HG02870 (cell line): Measurements from ENCODE around the gene PPIL4.
A peak's percentile ranks its signal among the peaks of the same experiment; 100 is the strongest.

Source experiments
- ATAC-seq: cut with Tn5 transposase; IDR thresholded peaks from one replicate; pipeline ENCODE4 v1.9.1; 2021; ENCODE audit warnings: mild to moderate bottlenecking, moderate library complexity; ENCODE audit not compliant: unreplicated experiment

The PPIL4 gene

GRCh38 chr6:149484733-149485700, 60.8 kb downstream of the PPIL4 start, which contains the start of gene ZC3H12D:
Gene ZC3H12D, minus strand, starts transcription at chr6:149485014. Its CDS starts 10,471 bp downstream, at chr6:149474543.
- ATAC-seq = peak; percentile 36

GRCh38 chr6:149483849-149484655, 61.8 kb downstream of the PPIL4 start:
- ATAC-seq = no peak

- no peak for ATAC-seq
Observed at GRCh38 chr6:149483334-149483725, 62.5 kb downstream of the PPIL4 start.

DNA sequence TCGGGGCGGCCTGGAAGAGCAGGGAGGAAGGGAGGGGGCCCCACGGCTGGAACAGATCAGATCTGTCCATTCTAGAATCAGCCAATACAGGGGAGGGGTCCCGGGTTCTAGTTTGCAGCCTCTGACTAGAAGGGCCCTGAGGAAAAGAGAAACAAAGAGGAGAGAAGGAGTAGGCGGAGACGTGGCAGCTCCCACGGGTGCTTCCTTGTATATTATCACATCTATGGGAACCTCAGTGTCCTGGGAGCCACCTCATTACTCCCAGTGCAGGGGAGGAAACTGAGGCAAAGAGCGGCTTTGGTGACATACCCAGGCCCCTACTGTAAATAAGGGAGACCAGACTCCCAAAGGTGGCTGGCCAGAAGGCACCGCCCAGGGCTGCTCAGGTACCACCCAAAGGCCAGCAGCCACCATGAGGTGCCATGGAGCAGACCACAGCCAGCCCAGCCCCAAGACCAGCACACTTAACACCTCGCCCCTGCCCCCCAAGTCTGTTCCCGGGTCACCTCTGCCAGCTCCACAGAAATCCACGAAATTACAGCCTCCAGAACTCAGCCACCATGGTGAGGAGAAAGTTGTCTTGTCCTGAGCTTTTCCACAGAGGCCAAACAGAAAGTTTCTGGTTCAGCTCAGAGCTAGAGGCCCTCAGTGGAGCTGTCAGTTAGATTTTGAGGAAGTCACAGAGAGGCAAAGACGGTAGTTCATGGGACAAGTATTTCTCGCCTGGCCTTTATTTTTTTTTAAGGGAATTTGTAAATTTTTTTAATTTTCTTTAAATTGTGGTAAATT, 63.1 kb downstream of the PPIL4 start:
- ATAC-seq = no peak

DNA sequence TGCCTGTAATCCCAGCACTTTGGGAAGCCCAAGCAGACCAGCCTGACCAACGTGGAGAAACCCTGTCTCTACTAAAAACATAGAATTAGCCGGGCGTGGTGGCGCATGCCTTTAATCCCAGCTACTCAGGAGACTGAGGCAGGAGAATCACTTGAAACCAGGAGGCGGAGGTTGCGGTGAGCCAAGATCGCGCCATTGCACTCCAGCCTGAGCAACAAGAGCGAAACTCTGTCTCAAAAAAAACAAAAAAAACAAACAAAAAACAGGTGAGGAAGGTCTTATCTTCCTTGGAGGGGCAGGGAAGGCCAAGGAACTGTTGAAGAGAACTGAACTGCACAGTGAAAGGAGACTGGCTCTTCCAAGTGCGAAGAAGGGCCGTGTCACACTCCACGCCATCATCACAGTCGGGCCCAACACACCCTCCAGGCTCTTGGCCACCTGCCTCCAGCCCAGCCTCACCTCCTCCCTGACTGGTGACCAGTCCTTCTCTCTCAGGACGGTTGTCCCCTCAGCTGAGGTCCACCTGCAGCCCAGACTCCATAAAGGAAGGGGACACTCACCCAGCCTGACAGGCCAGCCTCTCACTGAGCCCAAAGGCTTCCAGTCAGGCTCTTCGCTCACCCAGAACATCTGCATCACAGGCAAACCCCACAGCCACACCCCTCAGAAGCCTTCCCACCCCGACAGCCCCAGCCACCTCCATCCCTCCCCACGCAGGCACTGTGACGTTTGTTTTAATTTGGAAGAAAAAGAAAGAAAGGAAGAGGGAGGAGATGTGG, 65.2 kb downstream of the PPIL4 start:
- no peak for ATAC-seq

DNA sequence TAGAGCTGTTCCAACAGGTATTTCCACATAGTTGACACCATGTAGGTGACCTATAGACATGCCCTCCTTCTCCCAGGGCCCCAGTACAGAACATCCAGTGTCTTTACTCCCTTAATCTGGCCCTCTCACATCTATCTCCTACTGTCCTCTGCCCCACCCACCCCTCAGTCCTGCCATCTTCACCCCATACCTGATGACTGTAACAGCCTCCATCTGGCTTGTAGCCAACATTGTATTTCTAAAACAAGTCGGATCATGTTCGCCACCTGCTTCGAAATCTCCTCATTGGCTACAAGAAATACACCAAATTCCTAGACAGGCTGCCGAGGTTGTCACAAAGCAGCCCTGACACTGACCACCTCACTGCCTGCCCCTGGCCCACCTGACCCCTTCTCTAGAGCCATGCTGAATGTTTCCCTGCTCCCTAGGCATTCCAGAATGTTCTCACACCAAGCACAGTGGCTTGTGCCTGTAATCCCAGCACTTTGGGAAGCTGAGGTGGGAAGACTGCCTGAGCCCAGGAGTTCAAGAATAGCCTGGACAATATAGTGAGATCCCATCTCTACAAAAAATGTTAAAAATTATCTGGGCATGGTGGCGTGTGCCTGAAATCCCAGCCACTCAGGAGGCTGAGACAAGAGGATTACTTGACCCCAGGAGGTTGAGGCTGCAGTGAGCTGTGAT, 67.1 kb downstream of the PPIL4 start:
- no peak for ATAC-seq

DNA sequence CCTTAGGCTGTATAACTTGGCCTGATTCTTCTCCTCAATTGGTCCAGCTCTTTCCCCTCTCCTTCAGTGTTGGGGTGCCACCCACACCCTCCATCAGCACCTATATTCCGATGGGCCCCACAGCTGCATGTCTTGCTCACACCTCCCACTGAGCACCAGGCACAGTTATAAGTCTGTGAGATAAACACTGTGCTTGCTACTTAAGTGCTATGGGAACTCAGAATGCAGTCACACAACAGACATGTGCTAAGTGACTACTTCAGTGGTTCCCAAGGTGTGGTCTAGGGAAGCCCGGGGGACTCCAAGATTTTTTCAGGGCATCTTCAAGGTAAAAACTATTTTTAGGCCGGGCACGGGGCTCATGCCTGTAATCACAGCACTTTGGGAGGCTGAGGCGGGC, 68.3 kb downstream of the PPIL4 start:
- no peak for ATAC-seq

DNA sequence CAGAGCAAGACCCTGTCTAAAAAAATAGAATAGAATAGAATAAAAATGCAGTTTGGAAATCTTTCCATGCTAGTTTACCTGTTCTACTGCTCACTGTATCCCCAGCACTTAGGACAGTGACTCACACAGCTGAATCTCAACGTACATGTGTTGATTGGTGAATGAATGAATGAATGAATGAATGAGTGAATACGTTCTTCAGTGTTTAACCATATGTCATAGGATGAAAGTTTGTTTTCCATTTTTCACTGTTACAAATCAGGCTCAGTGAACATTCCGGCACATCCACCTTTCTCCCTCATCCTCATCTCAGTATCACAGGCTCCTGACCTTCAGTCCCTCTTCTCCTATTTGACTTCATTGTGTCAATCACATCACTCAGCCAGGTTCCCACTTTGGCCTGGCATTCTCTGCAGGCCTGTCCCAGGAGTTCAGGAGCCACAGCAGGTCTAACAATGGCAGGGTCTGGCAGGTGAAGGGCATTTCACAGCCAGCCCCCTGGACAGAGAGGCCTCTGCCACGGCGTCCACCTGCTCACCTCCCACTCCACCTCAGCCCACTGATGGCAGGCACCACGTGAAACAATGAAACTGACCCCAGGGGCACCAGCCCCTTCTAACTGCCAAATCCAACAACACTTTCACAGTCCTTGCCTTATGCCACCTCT, 68.9 kb downstream of the PPIL4 start:
- no peak for ATAC-seq

DNA sequence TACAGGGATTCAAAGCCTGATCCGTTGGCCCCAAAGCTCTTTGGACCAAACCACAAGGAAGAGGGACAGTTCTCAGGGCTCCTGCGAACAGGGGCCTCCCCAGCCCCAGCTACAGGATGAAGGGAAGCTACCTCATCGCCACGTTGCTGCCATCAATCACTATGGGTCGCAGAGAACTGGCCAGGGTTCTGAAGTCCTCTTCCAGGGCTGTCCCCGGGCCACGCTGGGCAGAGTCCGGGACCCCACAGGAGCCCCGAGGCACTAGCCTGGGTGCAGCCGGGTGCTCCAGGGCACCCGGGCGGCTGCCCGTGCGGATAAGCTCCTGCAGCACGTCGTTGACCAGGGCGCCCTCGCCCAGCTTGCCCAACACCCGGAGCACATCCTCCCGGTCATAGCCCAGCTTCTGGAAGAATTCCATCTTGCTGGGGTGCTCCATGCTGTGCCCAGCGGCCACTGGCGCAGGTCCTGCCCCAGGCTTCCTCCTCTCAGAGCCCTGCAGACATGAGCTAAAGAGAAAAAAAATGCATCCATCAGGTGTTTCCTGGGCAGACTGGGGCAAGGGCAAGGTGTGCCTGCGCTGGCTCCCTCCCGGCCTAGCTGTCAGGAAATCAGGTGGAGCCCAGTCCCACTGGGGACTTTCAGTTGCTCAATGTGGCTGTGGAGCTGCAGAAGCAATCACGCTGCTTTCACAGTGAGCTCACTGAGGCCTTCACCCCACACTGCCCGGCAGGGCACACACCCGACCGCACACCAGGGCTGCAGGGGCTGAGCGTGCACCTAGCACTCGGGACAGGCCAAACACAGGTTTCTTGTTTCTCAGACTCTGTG, 71.5 kb downstream of the PPIL4 start:
- ATAC-seq = no peak

DNA sequence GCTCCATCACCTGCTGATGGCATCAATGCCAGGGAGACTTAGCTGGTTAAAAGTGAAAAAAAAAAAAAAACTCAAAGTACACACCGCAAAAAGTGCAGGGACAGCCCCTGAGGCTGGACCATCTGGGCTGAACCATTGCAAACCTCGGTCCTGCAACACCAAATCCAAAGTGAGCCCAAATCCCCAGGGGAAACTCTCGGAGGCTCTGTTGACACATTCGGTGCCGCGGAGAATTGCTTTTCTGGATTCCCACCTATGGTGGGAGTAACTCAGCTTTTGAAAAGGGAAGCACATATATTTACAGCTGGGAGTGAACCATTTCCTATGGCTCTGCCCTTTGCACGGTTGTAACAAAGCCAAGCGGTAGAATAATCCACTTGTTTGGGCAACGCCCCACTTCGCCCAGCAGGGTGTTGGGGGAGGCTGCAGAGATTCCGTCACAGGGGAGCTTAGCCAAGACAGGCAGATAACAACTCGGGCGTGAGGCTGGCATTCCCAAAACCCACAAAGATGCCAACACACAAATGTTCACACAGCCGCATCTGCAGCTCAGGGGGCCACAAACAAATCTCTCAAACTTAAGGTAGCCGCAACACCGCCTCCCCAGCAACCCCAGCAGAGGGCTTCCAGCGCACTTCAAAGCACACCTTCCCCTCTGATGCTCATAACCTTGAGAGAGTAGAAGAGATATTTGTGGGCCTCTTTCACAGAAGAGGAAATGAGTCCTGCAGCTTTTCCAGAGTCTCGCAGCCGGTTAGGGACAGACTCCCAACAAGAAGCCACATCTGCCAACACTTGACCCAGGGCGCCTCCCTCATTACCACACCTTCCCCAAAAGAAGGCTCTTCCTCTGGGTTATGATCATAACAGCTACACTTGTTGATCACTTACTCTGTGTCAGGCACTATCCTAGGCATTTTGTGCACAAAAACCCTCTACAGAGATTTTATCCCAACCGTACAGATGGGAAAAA, 72.5 kb downstream of the PPIL4 start:
- ATAC-seq = no peak

DNA sequence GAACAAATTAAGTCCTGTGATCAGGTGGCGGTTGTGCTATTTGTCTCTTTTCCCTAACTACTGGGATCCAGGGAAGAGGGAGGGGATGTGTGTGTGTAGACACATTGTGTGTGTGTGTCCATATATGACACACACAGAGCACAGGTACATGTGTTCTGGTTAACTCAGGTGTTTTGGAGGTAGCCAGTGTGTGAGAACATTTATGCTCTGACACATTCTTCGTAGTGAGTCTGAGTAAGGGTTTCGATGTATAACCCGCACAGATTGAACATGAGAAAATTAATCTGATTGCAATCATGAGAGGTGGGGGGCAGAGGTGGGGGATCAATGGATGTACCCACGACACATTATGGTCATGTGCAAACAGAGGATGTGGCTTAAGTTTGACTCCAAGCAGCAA, 73.6 kb downstream of the PPIL4 start:
- no peak for ATAC-seq

GRCh38 chr6:149471801-149472200, 74.0 kb downstream of the PPIL4 start:
- ATAC-seq = peak; percentile 46

DNA sequence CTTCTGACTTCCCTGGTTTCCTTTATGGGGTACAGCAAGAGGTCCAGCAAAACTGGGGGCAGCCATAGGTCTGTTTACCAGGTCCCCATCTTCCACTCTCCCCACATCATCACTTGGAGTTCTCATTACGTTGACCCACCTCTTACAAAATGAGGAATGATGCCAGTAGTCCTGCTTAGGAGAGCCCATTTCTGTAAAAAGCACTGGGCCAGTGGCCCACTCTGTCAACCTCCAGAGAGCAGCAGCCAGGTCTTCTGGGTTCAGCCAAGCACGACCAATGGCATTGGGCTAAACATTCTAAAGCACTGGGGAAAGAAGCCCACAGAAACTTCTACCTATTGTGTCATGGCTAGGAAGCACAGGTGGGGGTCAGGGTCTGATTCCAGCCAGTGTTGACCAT, 74.9 kb downstream of the PPIL4 start:
- no peak for ATAC-seq

GRCh38 chr6:149468179-149468578, 77.7 kb downstream of the PPIL4 start:
- ATAC-seq = peak; percentile 0

- no peak for ATAC-seq
Observed at GRCh38 chr6:149467265-149467664, 78.6 kb downstream of the PPIL4 start.

GRCh38 chr6:149464411-149464810, 81.4 kb downstream of the PPIL4 start:
- no peak for ATAC-seq

- ATAC-seq = no peak
Observed at GRCh38 chr6:149463781-149464180, 82.1 kb downstream of the PPIL4 start.
